Measurements from ENCODE around the gene OTOG. TPM values are rescaled to one million over a fixed set of nuclear protein-coding genes. Genes with fewer than 3 reads are reported as not detected.

The OTOG gene
- total RNA-seq, 1 experiment from 2014 or later = not detected

DNA sequence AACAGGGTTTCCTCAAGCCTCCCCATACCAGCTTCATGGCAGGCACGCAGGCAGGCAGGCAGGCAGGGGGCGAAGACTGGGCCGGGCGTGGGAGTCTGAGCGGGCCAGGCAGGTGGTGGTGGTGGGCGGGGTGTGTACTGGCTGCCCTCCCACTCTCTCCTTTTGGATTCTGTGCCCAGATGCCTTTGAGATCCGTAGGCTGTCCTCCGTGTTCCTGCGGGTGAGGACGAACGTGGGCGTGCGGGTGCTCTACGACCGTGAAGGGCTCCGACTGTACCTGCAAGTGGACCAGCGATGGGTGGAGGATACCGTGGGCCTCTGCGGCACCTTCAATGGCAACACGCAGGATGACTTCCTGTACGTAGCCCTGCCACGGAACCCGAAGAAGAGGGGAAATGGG lies 23.0 kb downstream of the OTOG start:
- H3K9me2 ChIP-seq (replicated peaks; ENCODE audit: low read length) = no peaks in the 10 kb centered on the region
- no peaks in the 10 kb centered on the region for H3K4me1 ChIP-seq (ENCODE audit: insufficient read depth, low read length)
- POLR2A ChIA-PET (ENCODE audit: unreplicated experiment) = interaction anchor here (0.6 kb wide), 1 partner anchor 68 kb away, joined by 4 read pairs; no protein-coding TSS in a partner anchor
- ATAC-seq (no peak), DNase-seq (no peak)
- no peaks in the 10 kb centered on the region for H4K20me1 ChIP-seq (ENCODE audit: low read length)
- no TSS peak for BruUV-seq (replicated peaks)
- H3K79me2 ChIP-seq (ENCODE audit: low read length) = no peaks in the 10 kb centered on the region
- TF ChIP-seq, protein P1, sequence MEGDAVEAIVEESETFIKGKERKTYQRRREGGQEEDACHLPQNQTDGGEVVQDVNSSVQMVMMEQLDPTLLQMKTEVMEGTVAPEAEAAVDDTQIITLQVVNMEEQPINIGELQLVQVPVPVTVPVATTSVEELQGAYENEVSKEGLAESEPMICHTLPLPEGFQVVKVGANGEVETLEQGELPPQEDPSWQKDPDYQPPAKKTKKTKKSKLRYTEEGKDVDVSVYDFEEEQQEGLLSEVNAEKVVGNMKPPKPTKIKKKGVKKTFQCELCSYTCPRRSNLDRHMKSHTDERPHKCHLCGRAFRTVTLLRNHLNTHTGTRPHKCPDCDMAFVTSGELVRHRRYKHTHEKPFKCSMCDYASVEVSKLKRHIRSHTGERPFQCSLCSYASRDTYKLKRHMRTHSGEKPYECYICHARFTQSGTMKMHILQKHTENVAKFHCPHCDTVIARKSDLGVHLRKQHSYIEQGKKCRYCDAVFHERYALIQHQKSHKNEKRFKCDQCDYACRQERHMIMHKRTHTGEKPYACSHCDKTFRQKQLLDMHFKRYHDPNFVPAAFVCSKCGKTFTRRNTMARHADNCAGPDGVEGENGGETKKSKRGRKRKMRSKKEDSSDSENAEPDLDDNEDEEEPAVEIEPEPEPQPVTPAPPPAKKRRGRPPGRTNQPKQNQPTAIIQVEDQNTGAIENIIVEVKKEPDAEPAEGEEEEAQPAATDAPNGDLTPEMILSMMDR (conservative IDR thresholded peaks at IDR 0.05; ENCODE audit: low read depth, low read length) = no peak
- TF ChIP-seq EZH2phosphoT487 (IDR thresholded peaks at IDR 0.05; ENCODE audit: borderline replicate concordance, low read length) = no peak
- TF ChIP-seq EZH2 (IDR thresholded peaks at IDR 0.05; ENCODE audit: low read length, unreplicated experiment) = no peak
- H3K27me3 ChIP-seq (ENCODE audit: low read length) = peaks cover 35% of the 10 kb centered on the region
- H3K9ac ChIP-seq (ENCODE audit: low read length) = no peak overlapping the region
- CTCF ChIA-PET = no interaction called here
- no peaks in the 10 kb centered on the region for H3K36me3 ChIP-seq (ENCODE audit: low read depth, low read length)
- intact Hi-C loops (cut with micrococcal nuclease) = no loop called here
- no peaks in the 10 kb centered on the region for H3K9me3 ChIP-seq (ENCODE audit: low read length)
- H3K4me2 ChIP-seq (ENCODE audit: low read length) = no peak overlapping the region
- H3K27ac ChIP-seq (ENCODE audit: low read length) = no peak overlapping the region
- no peaks in the 10 kb centered on the region for H3F3A ChIP-seq (ENCODE audit: low read length, unreplicated experiment)
- no peak overlapping the region for H2AFZ ChIP-seq (ENCODE audit: low read length)
- H3K4me3 ChIP-seq (ENCODE audit: low read length) = no peak overlapping the region

DNA sequence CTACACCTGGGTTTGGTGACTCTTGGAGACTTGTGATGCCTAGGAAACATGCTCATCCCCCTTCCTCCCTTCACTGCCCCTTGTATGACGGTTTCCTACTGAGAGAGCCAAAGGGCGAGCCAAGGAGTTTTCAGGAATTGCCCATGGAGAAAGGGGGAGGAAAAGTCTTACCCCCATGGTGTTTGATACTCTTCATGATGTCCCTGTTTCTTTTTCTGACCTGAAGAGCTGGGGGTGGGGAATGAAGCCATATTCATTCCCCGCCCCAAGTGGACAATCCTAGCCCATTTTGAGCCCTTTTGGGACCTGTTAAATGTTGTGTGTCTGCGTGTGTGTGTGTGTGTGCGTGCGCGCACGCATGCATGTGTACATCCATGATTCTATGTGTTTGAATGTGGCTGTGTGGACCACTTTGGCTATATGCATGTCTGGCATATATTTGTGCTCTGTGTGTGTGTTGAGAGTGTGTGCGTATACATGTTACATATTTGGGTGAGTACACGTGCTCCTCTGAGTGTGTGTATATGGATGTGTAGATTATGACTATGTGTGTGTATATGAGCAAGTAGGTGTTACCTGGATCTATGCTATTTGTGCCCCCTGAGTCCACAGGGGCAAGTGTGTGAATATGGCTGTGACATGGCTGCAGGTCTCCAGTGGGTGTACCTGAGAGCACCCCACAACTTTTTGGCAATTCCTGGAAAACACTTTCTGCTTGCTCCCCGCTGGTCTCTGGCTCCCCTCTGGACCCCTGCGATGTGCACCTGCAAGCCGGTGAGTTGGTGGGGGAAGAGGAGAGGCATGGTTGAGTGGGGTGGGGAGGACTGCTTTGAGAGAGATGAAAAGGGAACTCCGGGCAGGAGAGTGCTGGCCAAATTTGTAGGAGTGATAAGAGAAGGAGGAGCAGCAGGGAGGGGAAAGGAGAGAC lies 24.6 kb downstream of the OTOG start:
- no TSS peak for BruUV-seq (replicated peaks)
- Histone ChIP-seq H3K4me2 (ENCODE audit: low read length) (no peak overlapping the region), H3K4me1 (ENCODE audit: insufficient read depth, low read length) (no peaks in the 10 kb centered on the region), H3K9ac (ENCODE audit: low read length) (no peak overlapping the region), H3F3A (ENCODE audit: low read length, unreplicated experiment) (no peaks in the 10 kb centered on the region), H3K27me3 (ENCODE audit: low read length) (peaks cover 35% of the 10 kb centered on the region), H3K27ac (ENCODE audit: low read length) (no peak overlapping the region), H2AFZ (ENCODE audit: low read length) (no peak overlapping the region), H3K36me3 (ENCODE audit: low read depth, low read length) (no peaks in the 10 kb centered on the region), H3K4me3 (ENCODE audit: low read length) (no peak overlapping the region), H3K79me2 (ENCODE audit: low read length) (no peaks in the 10 kb centered on the region), H3K9me2 (replicated peaks; ENCODE audit: low read length) (no peaks in the 10 kb centered on the region), H3K9me3 (ENCODE audit: low read length) (no peaks in the 10 kb centered on the region), H4K20me1 (ENCODE audit: low read length) (no peaks in the 10 kb centered on the region)
- intact Hi-C loops (cut with micrococcal nuclease) = no loop called here
- ChIA-PET CTCF (no interaction called here), POLR2A (ENCODE audit: unreplicated experiment) (no interaction called here)
- DNase-seq = no peak
- no peak for TF ChIP-seq EZH2phosphoT487 (IDR thresholded peaks at IDR 0.05; ENCODE audit: borderline replicate concordance, low read length)
- no peak for TF ChIP-seq EZH2 (IDR thresholded peaks at IDR 0.05; ENCODE audit: low read length, unreplicated experiment)
- TF ChIP-seq, protein P1 (conservative IDR thresholded peaks at IDR 0.05; ENCODE audit: low read depth, low read length) = no peak
- no peak for ATAC-seq

DNA sequence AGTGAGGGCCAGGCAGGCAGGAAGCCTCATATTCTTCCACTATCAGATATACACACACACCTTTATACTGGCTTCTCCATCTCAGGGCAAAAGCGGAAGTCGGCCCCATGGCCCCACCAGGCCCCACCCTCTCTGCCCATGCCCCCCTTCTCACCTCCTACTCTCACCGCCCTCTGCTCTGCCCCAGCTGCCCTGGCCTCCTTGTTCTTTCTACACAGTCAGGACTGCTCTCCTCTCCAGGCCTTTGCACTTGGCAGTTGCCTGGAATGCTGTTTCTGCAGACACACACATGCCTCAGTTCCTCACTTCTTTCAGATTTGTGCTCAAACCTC lies 25.3 kb downstream of the OTOG start:
- ChIA-PET CTCF (no interaction called here), POLR2A (ENCODE audit: unreplicated experiment) (no interaction called here)
- intact Hi-C loops (cut with micrococcal nuclease) = no loop called here
- Histone ChIP-seq H3K9me2 (replicated peaks; ENCODE audit: low read length) (no peaks in the 10 kb centered on the region), H3K27me3 (ENCODE audit: low read length) (peaks cover 31% of the 10 kb centered on the region), H2AFZ (ENCODE audit: low read length) (no peak overlapping the region), H3K27ac (ENCODE audit: low read length) (no peak overlapping the region), H3F3A (ENCODE audit: low read length, unreplicated experiment) (no peaks in the 10 kb centered on the region), H3K4me2 (ENCODE audit: low read length) (no peak overlapping the region), H3K36me3 (ENCODE audit: low read depth, low read length) (no peaks in the 10 kb centered on the region), H3K4me3 (ENCODE audit: low read length) (no peak overlapping the region), H3K9me3 (ENCODE audit: low read length) (no peaks in the 10 kb centered on the region), H3K79me2 (ENCODE audit: low read length) (no peaks in the 10 kb centered on the region), H4K20me1 (ENCODE audit: low read length) (no peaks in the 10 kb centered on the region), H3K4me1 (ENCODE audit: insufficient read depth, low read length) (no peaks in the 10 kb centered on the region), H3K9ac (ENCODE audit: low read length) (no peak overlapping the region)
- ATAC-seq (no peak), DNase-seq (no peak)
- no peak for TF ChIP-seq EZH2 (IDR thresholded peaks at IDR 0.05; ENCODE audit: low read length, unreplicated experiment)
- TF ChIP-seq, protein P1 (conservative IDR thresholded peaks at IDR 0.05; ENCODE audit: low read depth, low read length) = no peak
- TF ChIP-seq EZH2phosphoT487 (IDR thresholded peaks at IDR 0.05; ENCODE audit: borderline replicate concordance, low read length) = no peak
- BruUV-seq (replicated peaks) = no TSS peak
